Middle frontal gyrus (tissue), 1 donor: ENCODE measurements around the gene ATP8B3.

Experiments used
- DNase-seq: peaks from one replicate; pipeline ENCODE4 v3.0.0-alpha.2; 2015; ENCODE audit warnings: low spot score; ENCODE audit errors: extremely low spot score

ATP8B3 gene

DNA sequence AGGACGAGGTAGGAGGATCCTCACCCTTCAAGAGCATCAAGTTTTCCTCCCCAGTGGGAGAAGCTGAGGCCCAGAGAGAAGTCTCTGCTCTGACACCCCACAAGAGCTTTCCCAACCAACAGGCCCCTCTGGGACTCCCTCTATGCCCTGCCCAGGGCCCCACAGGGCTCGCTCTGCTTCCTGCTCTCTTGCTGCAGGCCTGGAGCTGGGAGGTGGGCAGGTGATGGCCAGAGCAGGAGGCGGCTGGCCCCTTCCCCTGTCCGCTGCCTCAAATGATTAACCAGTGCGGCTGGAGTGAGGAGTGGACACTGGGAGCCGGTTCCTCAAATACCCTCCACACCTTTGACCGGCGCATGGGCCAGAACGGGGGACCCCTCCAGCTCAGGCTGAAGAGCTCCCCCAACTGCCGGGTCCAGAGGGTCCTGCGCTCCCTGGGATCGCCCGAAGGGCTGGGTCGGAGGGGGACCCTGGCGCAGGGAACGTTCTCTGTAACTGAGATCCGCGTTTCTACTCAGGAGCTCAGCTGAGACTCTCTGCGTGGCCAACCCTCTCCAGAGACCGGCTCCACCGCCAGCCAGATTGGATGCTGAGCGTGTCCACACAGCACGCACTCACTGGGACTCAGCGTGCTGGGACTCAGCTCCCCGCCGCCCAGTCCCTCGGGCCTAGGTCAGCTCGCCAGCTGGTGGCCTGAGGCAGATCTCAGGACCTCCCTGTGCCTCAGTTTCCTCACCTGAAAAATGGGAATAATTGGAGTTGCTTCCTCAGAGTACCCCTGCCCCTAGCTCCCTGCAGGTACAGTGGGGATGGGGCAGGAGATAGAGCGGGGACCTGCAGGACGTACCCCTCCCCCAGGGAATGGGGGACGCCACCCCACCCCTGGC is 65.4 kb downstream of the ATP8B3 start:
- no peak for DNase-seq

DNA sequence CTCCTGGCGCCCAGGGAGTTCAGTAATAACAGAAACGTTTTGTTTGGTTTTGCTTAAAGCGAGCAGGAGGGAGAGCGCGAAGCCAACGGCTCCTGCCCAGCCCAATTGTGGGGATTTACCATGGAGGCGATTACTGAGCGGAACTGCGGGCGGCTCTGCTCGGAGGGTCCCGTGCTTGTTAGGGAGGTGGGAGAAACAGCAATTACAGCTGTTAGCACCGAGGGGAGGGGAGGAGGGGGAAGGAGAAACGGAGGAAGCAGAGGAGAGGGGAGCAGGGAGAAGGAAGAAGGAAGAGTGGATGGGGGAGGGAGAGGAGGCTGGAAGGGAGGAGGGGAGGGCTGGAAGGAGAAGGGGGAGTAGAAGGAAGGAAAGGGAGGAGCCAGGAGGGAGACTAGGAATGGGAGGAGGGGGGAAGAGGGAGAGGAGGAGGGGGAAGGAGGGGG is 66.5 kb downstream of the ATP8B3 start:
- DNase-seq = no peak

DNA sequence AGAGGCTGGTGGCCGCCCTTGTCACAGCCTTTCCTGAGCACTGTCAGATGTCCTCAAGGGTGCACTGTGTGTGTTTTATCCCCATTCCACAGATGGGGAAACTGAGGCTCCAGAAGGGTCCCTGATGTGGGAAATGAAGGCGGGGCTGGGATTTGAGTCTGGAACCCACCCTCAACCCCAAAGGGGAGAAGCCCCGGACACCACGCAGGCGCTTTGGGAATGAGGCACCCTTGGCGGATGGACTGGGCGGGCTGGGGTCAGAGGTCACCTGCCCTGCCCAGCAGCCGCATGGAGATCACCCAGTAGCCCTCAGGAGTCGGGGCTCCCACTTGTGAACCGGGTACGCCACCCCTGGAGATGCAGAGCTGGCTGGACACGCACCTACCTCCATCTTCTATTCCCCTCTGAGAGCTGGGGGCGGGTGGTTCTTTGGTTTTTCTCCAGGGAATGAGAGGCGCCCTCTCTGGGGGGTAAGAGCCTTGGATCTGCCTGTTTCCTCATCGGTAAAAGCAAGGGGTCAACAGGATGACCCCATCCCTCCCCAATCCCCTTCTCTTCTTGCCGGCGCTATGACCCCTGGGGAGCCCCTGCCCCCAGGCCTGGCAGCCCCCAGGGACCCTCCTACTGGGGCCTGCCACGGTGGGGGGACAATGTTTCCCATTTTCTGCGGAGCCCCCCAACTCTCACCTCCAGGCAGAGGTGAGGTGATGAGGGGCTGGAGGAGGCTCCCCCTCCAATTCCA is 67.1 kb downstream of the ATP8B3 start:
- DNase-seq = no peak

GRCh38 chr19:1744133-1744665 is 67.9 kb downstream of the ATP8B3 start:
- DNase-seq = no peak

GRCh38 chr19:1742989-1743696 is 68.9 kb downstream of the ATP8B3 start:
- no peak for DNase-seq

GRCh38 chr19:1739960-1740629 is 72.0 kb downstream of the ATP8B3 start:
- DNase-seq = no peak

- no peak for DNase-seq
Observed at GRCh38 chr19:1736927-1737326, 75.1 kb downstream of the ATP8B3 start.

GRCh38 chr19:1736280-1736679 is 75.8 kb downstream of the ATP8B3 start:
- no peak for DNase-seq

GRCh38 chr19:1734321-1734966 is 77.6 kb downstream of the ATP8B3 start:
- no peak for DNase-seq
